ENCODE measurements around the gene UBE2L5.

UBE2L5 gene

DNA sequence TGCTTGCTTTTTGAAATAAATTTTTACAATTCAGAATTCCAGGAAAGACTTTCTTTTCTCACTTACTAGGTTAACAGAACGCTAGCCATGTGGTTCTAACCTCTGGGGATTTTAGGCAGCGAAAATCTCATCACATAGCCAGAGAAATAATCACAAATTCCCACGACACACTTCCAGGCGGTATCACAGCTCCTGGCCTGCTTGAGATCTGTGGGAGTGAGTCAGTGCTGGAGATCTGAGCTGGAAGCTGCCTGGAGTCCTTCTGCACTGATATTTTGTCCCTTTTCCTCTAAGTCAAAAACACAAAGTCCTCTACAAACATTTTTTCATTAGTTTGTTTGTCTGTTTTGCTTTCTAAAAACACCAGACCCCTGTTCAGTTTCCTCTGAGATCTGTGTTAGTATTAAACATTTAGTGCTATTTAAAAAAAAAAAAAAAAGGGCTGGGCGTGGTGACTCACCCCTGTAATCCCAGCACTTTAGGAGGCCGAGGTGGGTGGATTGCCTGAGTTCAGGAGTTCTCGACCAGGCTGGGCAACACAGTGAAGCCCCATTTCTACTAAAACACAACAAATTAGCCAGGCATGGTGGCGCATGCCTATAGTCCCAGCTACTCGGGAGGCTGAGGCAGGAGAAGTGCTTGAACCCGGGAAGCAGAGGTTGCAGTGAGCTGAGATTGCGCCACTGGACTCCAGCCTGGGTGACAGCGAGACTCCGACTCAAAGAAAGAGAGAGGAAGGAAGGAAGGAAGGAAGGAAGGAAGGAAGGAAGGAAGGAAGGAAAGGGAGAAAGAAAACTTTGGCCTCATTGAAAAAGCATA is 12.2 kb upstream of the UBE2L5 start:
- H3K79me2 ChIP-seq (ENCODE audit: insufficient read depth, low read length): no peaks in the 10 kb centered on the region
- no peaks in the 10 kb centered on the region for H3K27me3 ChIP-seq (ENCODE audit: insufficient read depth, low read length)
- no peak overlapping the region for H3K4me3 ChIP-seq (ENCODE audit: low read depth, low read length, poor library complexity, severe bottlenecking)
- no peaks in the 10 kb centered on the region for H3K9me2 ChIP-seq (ENCODE audit: low read depth, low read length)
- no peak overlapping the region for H2AFZ ChIP-seq (ENCODE audit: low read length)
- peaks cover 7% of the 10 kb centered on the region; the same call in 1 of the 2 replicates for H3F3A ChIP-seq (ENCODE audit: insufficient read depth, low read length)
- peak overlapping the region; percentile 84 for H3K27ac ChIP-seq (ENCODE audit: low read depth, low read length, poor library complexity, severe bottlenecking)
- peaks cover 67% of the 10 kb centered on the region for H3K4me1 ChIP-seq (ENCODE audit: insufficient read depth, low read length, severe bottlenecking)
- H3K9me3 ChIP-seq (ENCODE audit: low read length): no peaks in the 10 kb centered on the region
- H3K4me2 ChIP-seq (ENCODE audit: low read length): no peak overlapping the region
- H4K20me1 ChIP-seq (ENCODE audit: insufficient read depth, low read length): no peaks in the 10 kb centered on the region
- no peak overlapping the region for H3K9ac ChIP-seq (ENCODE audit: low read length)
- H3K36me3 ChIP-seq (ENCODE audit: insufficient read depth, low read length): no peaks in the 10 kb centered on the region
- TF ChIP-seq EZH2 (IDR thresholded peaks at IDR 0.05; ENCODE audit: borderline replicate concordance, low read length) (no peak), CTCF (IDR thresholded peaks at IDR 0.05; ENCODE audit: low read length) (no peak)

GRCh38 chr13:30410705-30411125 is 11.6 kb upstream of the UBE2L5 start:
- Histone ChIP-seq H3K79me2 (ENCODE audit: insufficient read depth, low read length) (no peaks in the 10 kb centered on the region), H2AFZ (ENCODE audit: low read length) (no peak overlapping the region), H4K20me1 (ENCODE audit: insufficient read depth, low read length) (no peaks in the 10 kb centered on the region), H3K9ac (ENCODE audit: low read length) (no peak overlapping the region), H3K36me3 (ENCODE audit: insufficient read depth, low read length) (no peaks in the 10 kb centered on the region), H3K9me3 (ENCODE audit: low read length) (no peaks in the 10 kb centered on the region), H3K27me3 (ENCODE audit: insufficient read depth, low read length) (no peaks in the 10 kb centered on the region), H3K4me3 (ENCODE audit: low read depth, low read length, poor library complexity, severe bottlenecking) (no peak overlapping the region), H3K9me2 (ENCODE audit: low read depth, low read length) (no peaks in the 10 kb centered on the region), H3K4me2 (ENCODE audit: low read length) (no peak overlapping the region), H3F3A (ENCODE audit: insufficient read depth, low read length) (0 out of 2 replicates have a peak, but pooled peaks cover 4% of the 10 kb centered on the region), H3K4me1 (ENCODE audit: insufficient read depth, low read length, severe bottlenecking) (peaks cover 69% of the 10 kb centered on the region), H3K27ac (ENCODE audit: low read depth, low read length, poor library complexity, severe bottlenecking) (peak overlapping the region; percentile 28)
- no peak for TF ChIP-seq CTCF (IDR thresholded peaks at IDR 0.05; ENCODE audit: low read length)
- no peak for TF ChIP-seq EZH2 (IDR thresholded peaks at IDR 0.05; ENCODE audit: borderline replicate concordance, low read length)

DNA sequence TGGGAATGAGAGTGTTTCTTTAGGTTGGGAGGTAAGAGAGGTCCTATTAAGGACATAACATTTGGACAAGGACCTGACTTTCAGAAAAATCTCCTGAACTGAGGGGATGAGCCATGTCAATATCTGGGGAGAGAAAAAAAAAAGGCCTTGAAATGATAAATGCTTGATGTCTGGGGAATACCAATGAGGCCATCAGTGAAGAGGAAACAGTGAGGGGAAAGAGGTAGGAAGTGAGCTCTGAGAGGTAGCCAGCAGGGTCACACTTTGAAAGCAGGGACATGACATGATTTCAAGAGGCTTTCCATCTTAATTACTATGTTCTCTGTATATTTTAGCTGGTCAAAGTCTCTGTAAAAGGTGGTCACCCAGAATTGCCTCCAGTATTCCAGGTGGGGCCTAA is 9.9 kb upstream of the UBE2L5 start:
- Histone ChIP-seq H4K20me1 (ENCODE audit: insufficient read depth, low read length) (no peaks in the 10 kb centered on the region), H3K36me3 (ENCODE audit: insufficient read depth, low read length) (no peaks in the 10 kb centered on the region), H3K4me2 (ENCODE audit: low read length) (no peak overlapping the region), H3F3A (ENCODE audit: insufficient read depth, low read length) (0 out of 2 replicates have a peak, but pooled peaks cover 4% of the 10 kb centered on the region), H2AFZ (ENCODE audit: low read length) (no peak overlapping the region), H3K4me1 (ENCODE audit: insufficient read depth, low read length, severe bottlenecking) (peaks cover 67% of the 10 kb centered on the region), H3K27ac (ENCODE audit: low read depth, low read length, poor library complexity, severe bottlenecking) (peak overlapping the region; percentile 56), H3K9ac (ENCODE audit: low read length) (no peak overlapping the region), H3K79me2 (ENCODE audit: insufficient read depth, low read length) (no peaks in the 10 kb centered on the region), H3K4me3 (ENCODE audit: low read depth, low read length, poor library complexity, severe bottlenecking) (no peak overlapping the region), H3K27me3 (ENCODE audit: insufficient read depth, low read length) (no peaks in the 10 kb centered on the region), H3K9me3 (ENCODE audit: low read length) (no peaks in the 10 kb centered on the region), H3K9me2 (ENCODE audit: low read depth, low read length) (no peaks in the 10 kb centered on the region)
- no peak for TF ChIP-seq CTCF (IDR thresholded peaks at IDR 0.05; ENCODE audit: low read length)

Measured in OCI-LY1 (cell line).